Pancreas (tissue), 10 donors: ENCODE data around the gene MRTFB. TPM values are rescaled to one million over a fixed set of nuclear protein-coding genes. Genes with fewer than 3 reads are reported as not detected.
"Not testable (repeated sequence)": the region's sequence is repeated elsewhere in the genome, so short reads cannot be mapped to it uniquely, and the experiment has no call there.

Experiments
- ATAC-seq, 4 donors: fragments of 200-7000 bp; cut with Tn5 transposase; one replicate each; pipeline versions ENCODE4 v1.8.0 to v1.9.1; 2020; ENCODE audit warnings: mild to moderate bottlenecking in 4 of 4, moderate library complexity in 4 of 4
- DNase-seq, 6 donors: peaks; one replicate each; pipeline ENCODE4 v3.0.0-alpha.2; 2020
- FAIRE-seq: peaks from 2 replicates; lab custom pipeline; 2012; peaks lifted over from hg19 to GRCh38; lab: Jason Lieb, UNC
- H3K27ac ChIP-seq, 4 donors: fragments of 200-600 bp; sonication (generic); 1 replicate in 3 of 4; 2 replicates in 1 of 4; pipeline versions ENCODE4 v1.5.0 to v1.8.0; 2020
- H3K27me3 ChIP-seq, 4 donors: fragments of 200-600 bp; one replicate each; pipeline ENCODE4 v1.8.0; 2021
- H3K36me3 ChIP-seq, 3 donors: fragments of 200-600 bp; sonication (generic) in 1 of 3; one replicate each; pipeline versions ENCODE4 v1.5.0 to v1.8.0; 2020 to 2021
- H3K4me1 ChIP-seq, 3 donors: fragments of 200-600 bp; one replicate each; pipeline ENCODE4 v1.8.0; 2021
- H3K4me3 ChIP-seq, 4 donors: fragments of 200-600 bp; sonication (generic) in 2 of 4; one replicate each; pipeline versions ENCODE4 v1.5.0 to v1.8.0; 2020 to 2021
- H3K9me3 ChIP-seq, 4 donors: fragments of 200-600 bp; one replicate each; pipeline ENCODE4 v1.8.0; 2021
- WGBS, 2 donors: extraction: QIAGEN DNeasy Blood & Tissue Kit; methylation state at CpG; one replicate each; pipeline ENCODE4 v1.1.7; 2013; 5-methylcytosine and 5-hydroxymethylcytosine counted together
- intact Hi-C, 3 donors: fragments of 100-400 bp; cut with DNase I; formaldehyde crosslinking; loops; one replicate each; pipeline versions ENCODE4 v1.11.1 to v1.14.2; 2022
- polyA plus RNA-seq, 2 donors: library from polyadenylated mRNA; stranded (reverse); fragments of 200-250 nt; gene quantifications; one replicate each; pipeline ENCODE4 v1.2.3, GENCODE V29; 2013
- total RNA-seq, 6 donors: library from RNA; stranded (reverse); fragmentation: NEBNext Ultra II Directional in 4 of 6; extraction: Animal tissue kit (Norgen Biotek cat#: 25700) in 4 of 6; gene quantifications; one replicate each; pipeline versions ENCODE4 v1.2.1 to v1.2.4, GENCODE V29; 2021 to 2023
- TF ChIP-seq, protein P1 (sequence below), 4 donors: fragments of 200-600 bp; sonication (generic) in 3 of 4; IDR thresholded peaks; one replicate each; pipeline versions ENCODE4 v1.5.0 to v1.8.0; 2021; ENCODE audit warnings: antibody characterized with exemption in 4 of 4
- donor health status: healthy with polysubstance abuse.
- donor health status: DM: no; HTN: no; CAD: no; lungs with moderate emphysema.
- donor health status: DM: no; HTN: no; CAD: no.
- donor health status: control.
- donor health status: control.
- donor health status: Bipolar disorder and iron deficiency.
- donor health status: DM: yes; HTN: yes; CAD: no.
- donor health status: DM: no; HTN: no; CAD: no.
- donor health status: DM: no; HTN: no; CAD: no.
- donor health status: DM: yes; HTN: yes; CAD: no.

MRTFB gene, protein sequence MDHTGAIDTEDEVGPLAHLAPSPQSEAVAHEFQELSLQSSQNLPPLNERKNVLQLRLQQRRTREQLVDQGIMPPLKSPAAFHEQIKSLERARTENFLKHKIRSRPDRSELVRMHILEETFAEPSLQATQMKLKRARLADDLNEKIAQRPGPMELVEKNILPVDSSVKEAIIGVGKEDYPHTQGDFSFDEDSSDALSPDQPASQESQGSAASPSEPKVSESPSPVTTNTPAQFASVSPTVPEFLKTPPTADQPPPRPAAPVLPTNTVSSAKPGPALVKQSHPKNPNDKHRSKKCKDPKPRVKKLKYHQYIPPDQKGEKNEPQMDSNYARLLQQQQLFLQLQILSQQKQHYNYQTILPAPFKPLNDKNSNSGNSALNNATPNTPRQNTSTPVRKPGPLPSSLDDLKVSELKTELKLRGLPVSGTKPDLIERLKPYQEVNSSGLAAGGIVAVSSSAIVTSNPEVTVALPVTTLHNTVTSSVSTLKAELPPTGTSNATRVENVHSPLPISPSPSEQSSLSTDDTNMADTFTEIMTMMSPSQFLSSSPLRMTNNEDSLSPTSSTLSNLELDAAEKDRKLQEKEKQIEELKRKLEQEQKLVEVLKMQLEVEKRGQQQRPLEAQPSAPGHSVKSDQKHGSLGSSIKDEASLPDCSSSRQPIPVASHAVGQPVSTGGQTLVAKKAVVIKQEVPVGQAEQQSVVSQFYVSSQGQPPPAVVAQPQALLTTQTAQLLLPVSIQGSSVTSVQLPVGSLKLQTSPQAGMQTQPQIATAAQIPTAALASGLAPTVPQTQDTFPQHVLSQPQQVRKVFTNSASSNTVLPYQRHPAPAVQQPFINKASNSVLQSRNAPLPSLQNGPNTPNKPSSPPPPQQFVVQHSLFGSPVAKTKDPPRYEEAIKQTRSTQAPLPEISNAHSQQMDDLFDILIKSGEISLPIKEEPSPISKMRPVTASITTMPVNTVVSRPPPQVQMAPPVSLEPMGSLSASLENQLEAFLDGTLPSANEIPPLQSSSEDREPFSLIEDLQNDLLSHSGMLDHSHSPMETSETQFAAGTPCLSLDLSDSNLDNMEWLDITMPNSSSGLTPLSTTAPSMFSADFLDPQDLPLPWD
- 10 to 100 TPM; 20.6 to 36.6 (median 26.8) TPM for total RNA-seq
- polyA plus RNA-seq, result 1 to 10 TPM; 8.7 to 9.7 TPM

GRCh38 chr16:14070877-14071575 lies at the start of gene MRTFB:
Gene MRTFB, plus strand, starts transcription at chr16:14071319. Its CDS starts 69,288 bp downstream, at chr16:14140607.
- FAIRE-seq, result no peak
- peak; percentile 85 to 97 (median 90) for DNase-seq
- H3K36me3 ChIP-seq, result no peaks in the 10 kb centered on the region
- 1% methylated on average over 49 to 86 of the region's 86 CpGs for WGBS, 2 donors
- TF ChIP-seq, protein P1, sequence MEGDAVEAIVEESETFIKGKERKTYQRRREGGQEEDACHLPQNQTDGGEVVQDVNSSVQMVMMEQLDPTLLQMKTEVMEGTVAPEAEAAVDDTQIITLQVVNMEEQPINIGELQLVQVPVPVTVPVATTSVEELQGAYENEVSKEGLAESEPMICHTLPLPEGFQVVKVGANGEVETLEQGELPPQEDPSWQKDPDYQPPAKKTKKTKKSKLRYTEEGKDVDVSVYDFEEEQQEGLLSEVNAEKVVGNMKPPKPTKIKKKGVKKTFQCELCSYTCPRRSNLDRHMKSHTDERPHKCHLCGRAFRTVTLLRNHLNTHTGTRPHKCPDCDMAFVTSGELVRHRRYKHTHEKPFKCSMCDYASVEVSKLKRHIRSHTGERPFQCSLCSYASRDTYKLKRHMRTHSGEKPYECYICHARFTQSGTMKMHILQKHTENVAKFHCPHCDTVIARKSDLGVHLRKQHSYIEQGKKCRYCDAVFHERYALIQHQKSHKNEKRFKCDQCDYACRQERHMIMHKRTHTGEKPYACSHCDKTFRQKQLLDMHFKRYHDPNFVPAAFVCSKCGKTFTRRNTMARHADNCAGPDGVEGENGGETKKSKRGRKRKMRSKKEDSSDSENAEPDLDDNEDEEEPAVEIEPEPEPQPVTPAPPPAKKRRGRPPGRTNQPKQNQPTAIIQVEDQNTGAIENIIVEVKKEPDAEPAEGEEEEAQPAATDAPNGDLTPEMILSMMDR (IDR thresholded peaks at IDR 0.05), result no peak
- peak; percentile 87 to 92 (median 90) for ATAC-seq
- H3K4me1 ChIP-seq, result peaks cover 13 to 31% (median 18%) of the 10 kb centered on the region in 3 donors
- no peaks in the 10 kb centered on the region for H3K27me3 ChIP-seq
- peak within 1 kb of the TSS; percentile 79 to 93 (median 91) for H3K4me3 ChIP-seq
- peak within 1 kb of the TSS; percentile 81 to 96 (median 89) for H3K27ac ChIP-seq
- no peaks in the 10 kb centered on the region for H3K9me3 ChIP-seq
- intact Hi-C loops, result no loop called here

DNA sequence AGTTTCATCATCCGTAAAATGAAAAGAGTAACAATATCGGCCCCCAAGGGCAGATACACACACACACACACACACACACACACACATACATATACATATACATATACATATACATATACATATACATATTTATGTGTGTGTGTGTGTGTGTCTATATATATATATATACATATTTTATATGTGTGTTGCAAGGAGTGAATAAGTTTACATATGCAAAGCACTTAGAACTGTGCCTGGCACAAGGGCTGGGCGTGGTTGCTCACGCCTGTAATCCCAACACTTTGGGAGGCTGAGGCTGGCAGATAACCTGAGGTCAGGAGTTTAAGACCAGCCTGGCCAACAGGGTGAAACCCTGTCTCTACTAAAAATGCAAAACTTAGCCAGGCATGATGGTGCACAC lies 47.6 kb upstream of the MRTFB start:
- H3K27me3 ChIP-seq, intact Hi-C loops, H3K4me1 ChIP-seq, H3K4me3 ChIP-seq, FAIRE-seq, H3K9me3 ChIP-seq, H3K27ac ChIP-seq, H3K36me3 ChIP-seq, ATAC-seq, DNase-seq: not testable (repeated sequence)
- WGBS, 2 donors, result 73 to 93% methylated on average over 4 of the region's 4 CpGs

DNA sequence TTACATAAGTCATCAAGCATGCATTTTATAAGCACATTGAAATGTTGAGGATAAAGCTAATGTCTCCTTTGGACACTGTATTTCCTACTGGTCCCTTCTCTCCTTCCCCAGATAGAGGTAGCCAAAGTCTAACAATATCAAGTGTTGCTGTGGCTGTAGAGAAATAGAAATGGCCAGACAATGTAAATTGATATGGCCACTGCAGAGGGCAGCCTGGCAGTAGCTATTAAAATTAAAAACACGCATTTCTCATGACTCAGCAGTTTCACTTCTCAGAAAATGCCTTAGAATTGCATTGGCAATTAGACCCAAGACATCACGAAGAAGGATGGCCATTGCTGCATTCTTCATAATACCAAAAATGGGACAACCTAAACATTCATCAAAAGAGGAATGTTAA lies 46.8 kb upstream of the MRTFB start:
- FAIRE-seq, result no peak

DNA sequence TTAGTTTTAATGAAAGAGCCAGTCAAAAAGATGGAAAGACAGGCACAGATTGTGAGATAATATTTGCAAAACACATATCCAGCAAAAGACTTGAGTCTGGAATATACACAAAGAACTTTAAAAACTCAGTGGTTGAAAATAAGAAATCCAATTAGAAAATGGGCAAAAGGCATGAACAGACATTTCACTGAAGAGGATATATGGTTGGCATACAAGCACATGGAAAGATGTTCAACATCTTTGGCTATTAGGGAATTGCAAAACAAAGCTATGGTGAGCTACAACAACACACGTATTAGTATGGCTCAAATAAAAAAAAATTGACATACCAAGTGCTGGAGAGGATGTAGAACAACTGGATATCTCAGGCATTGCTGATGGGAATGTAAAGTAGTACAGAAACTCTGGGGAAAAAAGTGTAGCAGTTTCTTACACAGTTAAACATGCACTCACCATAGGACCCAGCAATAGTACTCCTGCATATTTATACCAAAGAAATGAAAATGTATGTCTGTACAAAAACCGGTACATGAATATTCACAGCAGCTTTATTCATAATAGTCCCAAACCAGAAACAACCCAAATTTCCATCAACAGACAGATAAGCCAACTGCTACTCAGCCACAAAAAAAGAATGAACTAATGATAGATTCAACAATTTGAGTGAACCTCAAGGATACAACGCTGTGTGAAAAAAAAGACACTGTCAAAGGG lies 44.4 kb upstream of the MRTFB start:
- 94 to 96% methylated on average over 3 of the region's 3 CpGs for WGBS, 2 donors
- TF ChIP-seq, protein P1 (IDR thresholded peaks at IDR 0.05), result no peak
- intact Hi-C loops, result loop anchor here in 1 of 3 donors (5.0 kb wide), 1 partner anchor 191 kb away; no protein-coding TSS in a partner anchor
- no peak overlapping the region for H3K27ac ChIP-seq
- no peak for FAIRE-seq
- no peak for ATAC-seq
- H3K4me1 ChIP-seq, result no peaks in the 10 kb centered on the region
- H3K36me3 ChIP-seq, result no peaks in the 10 kb centered on the region
- no peak for DNase-seq
- H3K27me3 ChIP-seq, result no peaks in the 10 kb centered on the region
- H3K4me3 ChIP-seq, result no peak overlapping the region
- no peaks in the 10 kb centered on the region for H3K9me3 ChIP-seq

More for the DNA sequence above, 46.8 kb upstream of the MRTFB start:
- H3K4me3 ChIP-seq, result no peak overlapping the region
- ATAC-seq, result peak in 2 of 4 donors; percentile 25 to 76
- TF ChIP-seq, protein P1 (IDR thresholded peaks at IDR 0.05), result no peak
- no peak overlapping the region for H3K27ac ChIP-seq
- intact Hi-C loops, result no loop called here
- WGBS, 2 donors, result 27 to 29% methylated on average over 2 of the region's 2 CpGs
- no peaks in the 10 kb centered on the region for H3K27me3 ChIP-seq
- no peak for DNase-seq
- H3K4me1 ChIP-seq, result no peaks in the 10 kb centered on the region
- no peaks in the 10 kb centered on the region for H3K36me3 ChIP-seq
- no peaks in the 10 kb centered on the region for H3K9me3 ChIP-seq
